Measurements from ENCODE around the gene TUBB1.

TUBB1 gene

DNA sequence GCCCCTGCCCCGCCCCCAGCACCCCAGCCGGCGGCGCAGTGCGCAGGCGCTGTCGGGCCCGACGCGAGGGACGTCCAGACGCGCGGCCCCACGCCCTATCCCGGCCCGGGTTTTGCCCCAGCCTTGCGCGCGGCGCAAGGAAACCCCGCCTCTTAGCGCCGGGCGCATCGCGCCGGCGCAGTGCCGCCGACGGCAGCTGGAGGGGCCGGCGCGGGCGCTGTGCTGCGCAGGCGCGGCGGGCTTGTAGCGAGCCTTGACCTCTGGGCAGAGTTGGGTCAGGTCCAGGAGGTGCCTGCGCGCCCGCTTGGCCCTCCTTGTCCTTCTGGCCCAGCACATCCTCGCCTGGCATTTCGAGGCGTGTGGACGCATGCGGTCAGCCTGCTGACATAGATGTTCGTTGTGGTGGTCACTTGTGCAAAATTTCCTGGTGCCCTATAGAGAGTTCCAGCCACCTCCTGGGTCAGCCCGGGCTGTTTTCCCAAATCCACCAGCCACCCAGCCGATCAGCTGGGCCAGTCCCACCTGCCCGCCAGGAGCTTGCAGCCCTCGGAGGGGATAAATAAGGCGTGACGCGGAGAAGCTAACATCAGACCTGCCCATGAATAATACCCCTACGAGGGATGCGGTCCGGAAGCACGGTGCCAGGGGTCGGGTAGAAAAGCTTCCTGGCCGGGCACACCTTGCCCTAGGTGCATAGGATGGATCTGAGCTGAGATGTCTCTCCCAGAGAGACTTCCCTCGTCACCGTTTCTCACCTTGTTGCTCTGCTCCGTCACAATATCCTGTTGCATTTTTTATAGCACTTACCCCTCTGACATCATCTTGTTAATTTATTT, 23.8 kb downstream of the TUBB1 start:
- peak; percentile 93 for DNase-seq (ENCODE audit: low spot score)

GRCh38 chr20:59043698-59044097, 24.5 kb downstream of the TUBB1 start:
- no peak for DNase-seq (ENCODE audit: low spot score)

GRCh38 chr20:59044295-59044694, 25.1 kb downstream of the TUBB1 start:
- DNase-seq (ENCODE audit: low spot score): no peak

GRCh38 chr20:59044796-59045195, 25.6 kb downstream of the TUBB1 start:
- no peak for DNase-seq (ENCODE audit: low spot score)

DNA sequence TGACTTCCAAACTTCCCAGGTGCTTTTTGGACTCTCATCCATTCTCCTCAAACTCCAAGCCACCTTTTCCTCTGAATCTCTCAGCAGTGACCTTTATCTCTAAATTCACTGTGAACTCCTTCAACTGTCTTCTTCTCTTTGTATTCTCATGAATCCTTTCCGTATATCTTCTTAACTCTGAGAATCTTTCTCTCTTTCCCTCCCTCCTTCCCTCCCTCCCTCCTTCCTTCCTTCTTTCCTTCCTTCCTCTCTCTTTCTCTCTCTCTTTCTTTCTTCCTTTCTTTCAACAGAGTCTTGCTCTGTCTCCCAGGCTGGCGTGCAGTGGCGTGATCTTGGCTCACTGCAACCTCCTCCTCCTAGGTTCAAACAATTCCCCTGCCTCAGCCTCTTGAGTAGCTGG, 27.6 kb downstream of the TUBB1 start:
- no peak for DNase-seq (ENCODE audit: low spot score)

DNA sequence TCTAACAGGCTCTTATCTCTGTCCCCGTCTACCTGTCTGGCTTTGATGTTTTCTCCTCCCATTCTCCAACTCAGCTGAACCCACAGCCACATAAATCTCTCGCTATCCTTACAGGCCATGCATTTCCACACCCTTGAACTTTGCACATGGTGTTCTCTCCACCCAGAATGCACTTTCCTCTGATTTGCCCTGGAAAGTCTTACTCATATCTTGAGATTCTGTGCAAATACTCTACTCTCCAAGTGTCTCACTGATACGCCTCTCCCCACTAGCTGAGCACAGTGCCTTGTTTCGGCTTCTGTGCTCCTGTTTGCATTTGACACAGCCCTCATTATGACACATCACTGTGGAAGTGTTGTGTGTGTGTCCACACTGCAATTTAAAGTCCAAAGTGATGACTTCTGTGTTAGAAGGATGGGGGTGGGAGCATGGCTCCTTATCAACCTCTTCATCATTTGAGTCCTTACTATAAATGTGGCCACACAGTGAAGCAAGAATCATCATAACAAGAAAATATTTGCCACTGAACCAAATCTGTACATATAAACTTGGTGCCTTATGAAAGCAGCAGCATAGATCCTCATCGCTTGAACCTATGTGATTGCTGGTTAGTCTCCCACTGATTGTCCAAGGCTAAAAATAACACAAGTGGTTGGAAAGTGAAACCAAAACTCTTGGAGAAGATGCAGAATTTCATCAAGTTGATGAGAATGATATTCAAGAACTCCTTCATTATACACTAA, 28.9 kb downstream of the TUBB1 start:
- no peak for DNase-seq (ENCODE audit: low spot score)

DNA sequence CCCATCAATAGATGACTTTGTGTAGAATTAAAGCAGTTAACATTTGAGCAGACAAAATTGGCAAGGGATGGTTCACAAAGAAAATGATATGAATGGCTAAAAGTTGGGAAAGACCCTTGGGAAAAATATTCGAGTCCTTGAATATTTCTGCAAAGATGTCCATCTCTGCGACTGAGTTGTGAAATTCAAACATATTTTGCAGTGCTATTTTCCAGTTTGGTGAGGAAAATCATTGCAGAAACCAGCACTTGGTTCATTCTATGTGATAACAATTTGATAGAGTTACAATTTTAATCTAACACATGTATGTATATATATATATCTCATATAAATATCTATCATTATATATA, 29.4 kb downstream of the TUBB1 start:
- DNase-seq (ENCODE audit: low spot score): no peak

DNA sequence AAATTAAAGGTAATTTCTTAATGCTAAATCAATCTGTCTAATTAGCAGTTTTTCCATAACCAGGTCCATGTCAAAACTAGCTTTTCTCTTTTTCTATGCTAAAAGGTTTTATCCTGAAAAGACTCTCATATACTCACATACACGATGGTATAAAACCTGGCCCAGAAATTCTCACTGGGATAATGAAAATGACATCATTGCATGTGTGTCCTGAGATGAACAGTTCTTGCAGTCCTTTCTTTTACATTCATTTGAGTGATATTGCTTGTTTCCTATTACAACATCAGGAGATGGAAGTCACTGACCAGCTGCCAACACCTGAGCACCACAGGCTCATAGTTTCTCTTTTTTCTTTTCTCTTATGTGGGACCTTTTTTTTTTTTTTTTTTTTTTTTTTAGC, 31.2 kb downstream of the TUBB1 start:
- DNase-seq (ENCODE audit: low spot score): no peak

- no peak for DNase-seq (ENCODE audit: low spot score)
Measured at GRCh38 chr20:59051666-59052185, 32.5 kb downstream of the TUBB1 start.

- DNase-seq (ENCODE audit: low spot score): no peak
Measured at GRCh38 chr20:59055302-59055701, 36.1 kb downstream of the TUBB1 start.

DNA sequence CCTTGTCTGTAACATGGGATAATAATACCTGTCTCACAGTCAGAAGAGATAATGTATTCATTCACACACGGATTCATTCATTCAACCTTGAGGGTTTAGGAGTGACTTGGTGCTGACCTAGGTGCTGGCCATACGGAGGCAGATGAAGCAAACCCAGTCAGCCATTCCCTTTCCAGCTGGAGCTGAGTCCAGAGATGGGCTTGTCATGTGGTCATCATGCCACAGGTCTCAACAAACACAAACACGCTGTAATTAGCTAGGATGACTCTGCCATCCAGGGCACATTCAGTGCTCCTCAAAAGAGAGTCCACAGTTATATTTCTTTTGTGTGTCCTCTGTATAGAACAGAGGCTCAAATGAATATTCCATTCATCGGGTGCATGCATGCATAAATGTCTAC, 42.9 kb downstream of the TUBB1 start:
- DNase-seq (ENCODE audit: low spot score): no peak

DNA sequence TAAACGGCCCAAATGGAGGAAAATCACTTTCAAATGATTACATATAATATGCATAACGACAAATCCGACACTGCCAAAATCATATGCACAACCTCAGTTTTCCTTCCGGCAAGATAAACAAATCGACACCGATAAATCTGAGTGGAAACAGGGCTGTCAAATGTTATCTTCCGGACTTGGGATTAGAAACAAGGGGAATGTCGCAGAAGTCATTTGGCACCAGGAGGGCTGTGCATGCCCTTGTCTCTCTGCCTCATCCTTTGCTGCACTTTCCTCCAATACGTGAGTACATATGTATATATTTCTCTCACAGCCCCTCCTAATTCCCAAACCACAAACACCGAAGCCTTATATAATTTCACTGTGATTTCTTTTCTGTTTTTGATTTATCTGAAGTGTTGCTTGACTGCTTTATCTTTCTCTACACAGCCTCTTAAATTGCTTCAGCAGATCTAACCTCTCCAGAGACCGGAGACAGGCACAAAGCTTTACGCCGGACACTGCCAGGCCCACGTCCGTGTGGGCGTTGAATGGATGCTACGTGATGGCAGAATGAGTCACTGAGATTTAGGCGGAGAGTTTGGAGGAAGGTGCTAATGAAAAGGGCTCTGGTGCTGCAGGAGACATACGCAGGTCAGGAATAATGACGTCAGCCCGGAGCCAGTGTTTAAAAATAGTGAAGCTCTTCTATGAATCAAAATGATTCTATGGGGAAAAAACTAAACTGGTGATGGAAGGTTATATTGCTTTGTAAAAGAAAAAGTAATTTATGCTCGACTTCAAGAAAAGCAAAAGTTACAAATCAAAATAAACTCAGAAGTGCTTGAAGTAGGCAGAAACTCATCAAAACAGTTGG, 44.4 kb downstream of the TUBB1 start:
- no peak for DNase-seq (ENCODE audit: low spot score)

GRCh38 chr20:59064214-59064722, 45.0 kb downstream of the TUBB1 start:
- no peak for DNase-seq (ENCODE audit: low spot score)

DNA sequence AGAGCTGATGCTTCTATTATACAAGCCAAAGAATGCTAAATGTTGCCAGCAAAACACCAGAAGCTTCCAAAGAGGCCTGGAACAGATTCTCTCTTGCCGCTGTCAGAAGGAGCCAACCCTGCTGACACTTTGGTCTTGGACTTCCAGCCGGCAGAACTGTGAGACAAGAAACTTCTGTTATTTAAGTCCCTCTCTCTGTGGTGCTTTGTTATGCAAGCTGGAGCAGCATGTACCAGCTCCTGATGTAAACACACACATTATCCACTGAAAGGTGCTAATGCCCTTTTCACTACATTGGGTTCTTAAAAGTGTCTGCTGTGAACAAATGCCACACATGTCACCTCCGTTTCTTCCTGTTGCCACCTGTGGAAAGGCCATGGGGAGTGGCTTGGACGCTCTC, 49.3 kb downstream of the TUBB1 start:
- DNase-seq (ENCODE audit: low spot score): no peak

GRCh38 chr20:59069026-59069425, 49.8 kb downstream of the TUBB1 start:
- no peak for DNase-seq (ENCODE audit: low spot score)

GRCh38 chr20:59071216-59071615, 52.0 kb downstream of the TUBB1 start:
- DNase-seq (ENCODE audit: low spot score): peak; percentile 30

DNA sequence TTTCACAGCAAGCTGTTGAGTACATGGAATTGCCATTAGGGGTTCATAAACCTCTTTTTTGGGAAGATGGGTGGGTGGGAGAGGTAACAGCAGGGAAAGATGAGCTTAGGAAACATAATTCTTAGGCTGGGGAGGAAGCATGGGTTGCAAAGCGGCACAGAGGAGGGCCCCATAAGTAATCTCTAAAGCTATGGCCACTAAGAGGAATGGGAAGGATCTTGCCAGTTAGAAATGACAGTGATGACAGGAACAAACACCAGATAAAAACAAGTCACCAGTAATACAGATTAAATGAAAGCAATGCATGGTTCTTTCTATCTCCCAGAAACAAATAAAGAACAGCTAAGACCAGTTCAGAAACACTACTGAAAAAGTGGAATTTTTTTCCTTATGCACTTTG, 54.4 kb downstream of the TUBB1 start:
- DNase-seq (ENCODE audit: low spot score): no peak

GRCh38 chr20:59074456-59074855, 55.2 kb downstream of the TUBB1 start:
- DNase-seq (ENCODE audit: low spot score): no peak

- DNase-seq (ENCODE audit: low spot score): no peak
Measured at GRCh38 chr20:59075934-59076508, 56.8 kb downstream of the TUBB1 start.

Measured in globus pallidus (tissue), 1 donor.